ENCODE measurements around the gene POU2F2. TPM values are rescaled to one million over a fixed set of nuclear protein-coding genes. Genes with fewer than 3 reads are reported as not detected.

The POU2F2 gene
- 12.5 and 25.6 TPM in 2 replicates for total RNA-seq

DNA sequence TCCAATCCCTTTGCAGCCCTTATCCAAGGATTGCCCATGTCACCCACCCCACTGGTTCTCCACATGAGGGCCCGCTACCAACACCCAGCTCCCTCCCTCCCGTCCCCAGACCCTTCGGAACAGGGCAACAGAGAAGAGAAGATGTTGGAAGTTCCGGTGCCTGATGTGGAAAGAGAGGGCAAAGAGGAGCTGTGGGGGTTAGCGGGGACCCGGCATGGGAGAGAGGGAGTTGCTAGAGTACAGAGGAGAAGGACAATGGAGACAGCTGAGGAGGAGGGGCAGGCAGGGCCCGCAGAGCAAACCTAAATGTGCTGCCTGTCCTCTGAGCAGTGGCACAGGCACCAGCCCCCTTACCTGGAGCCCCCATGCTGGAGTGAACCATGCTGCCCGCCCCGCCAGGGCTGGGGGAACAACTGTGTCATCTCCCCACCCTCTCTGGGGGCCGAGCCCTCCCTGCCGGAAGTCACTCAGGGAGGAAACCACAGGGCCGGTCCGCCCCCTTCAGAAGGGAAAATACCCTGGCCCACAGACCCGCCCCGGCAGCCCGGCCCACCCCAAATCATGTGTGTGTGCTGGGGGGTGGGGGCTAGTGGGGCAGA is at the start of gene POU2F2:
POU2F2 (minus strand) TSS at position 417 of the 599 bp plus-strand sequence; CDS start at position 382, 35 bp downstream.

DNA sequence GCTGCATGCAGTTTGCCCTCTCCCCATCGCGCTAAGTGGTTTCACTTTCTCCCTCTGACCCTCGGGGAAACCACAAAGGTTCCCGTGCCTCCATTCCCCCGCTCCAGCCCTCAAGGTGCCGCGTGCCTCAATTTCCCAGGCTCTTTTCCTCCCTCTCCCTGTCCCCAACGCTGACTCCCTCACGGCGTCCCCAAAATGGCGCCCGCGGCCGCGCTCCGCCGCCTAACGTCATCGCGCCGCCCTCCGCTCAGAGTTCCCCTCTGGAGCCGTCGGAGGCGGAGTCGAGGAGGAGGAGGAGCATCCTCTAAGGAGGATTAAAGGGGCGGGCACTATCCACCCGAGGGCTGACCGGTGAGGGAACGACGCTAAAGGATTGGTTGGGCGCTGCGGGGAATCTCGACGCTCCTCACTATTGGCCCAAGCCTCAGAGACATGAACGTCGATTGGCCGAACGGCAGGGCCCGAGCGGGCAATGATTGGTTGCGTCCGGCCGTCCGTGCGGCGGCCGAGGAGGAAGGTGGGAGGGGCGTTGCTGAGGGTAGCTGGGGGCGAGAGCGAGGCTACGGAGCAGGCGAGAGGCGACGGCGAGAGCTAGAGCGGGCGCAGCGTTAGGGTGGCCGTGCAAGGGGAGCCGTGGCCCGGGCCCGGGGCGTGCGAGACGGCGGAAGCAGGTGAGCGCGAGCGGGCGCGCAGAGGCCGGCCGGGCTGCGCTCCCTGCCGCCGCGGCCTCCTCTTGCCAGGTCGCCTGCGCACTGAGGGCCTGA is 56.4 kb downstream of the POU2F2 start, which contains the start of gene ZNF574:
ZNF574 (plus strand) TSS at position 551 of the 764 bp plus-strand sequence. CDS start 2,441 bp downstream, outside the sequence.

DNA sequence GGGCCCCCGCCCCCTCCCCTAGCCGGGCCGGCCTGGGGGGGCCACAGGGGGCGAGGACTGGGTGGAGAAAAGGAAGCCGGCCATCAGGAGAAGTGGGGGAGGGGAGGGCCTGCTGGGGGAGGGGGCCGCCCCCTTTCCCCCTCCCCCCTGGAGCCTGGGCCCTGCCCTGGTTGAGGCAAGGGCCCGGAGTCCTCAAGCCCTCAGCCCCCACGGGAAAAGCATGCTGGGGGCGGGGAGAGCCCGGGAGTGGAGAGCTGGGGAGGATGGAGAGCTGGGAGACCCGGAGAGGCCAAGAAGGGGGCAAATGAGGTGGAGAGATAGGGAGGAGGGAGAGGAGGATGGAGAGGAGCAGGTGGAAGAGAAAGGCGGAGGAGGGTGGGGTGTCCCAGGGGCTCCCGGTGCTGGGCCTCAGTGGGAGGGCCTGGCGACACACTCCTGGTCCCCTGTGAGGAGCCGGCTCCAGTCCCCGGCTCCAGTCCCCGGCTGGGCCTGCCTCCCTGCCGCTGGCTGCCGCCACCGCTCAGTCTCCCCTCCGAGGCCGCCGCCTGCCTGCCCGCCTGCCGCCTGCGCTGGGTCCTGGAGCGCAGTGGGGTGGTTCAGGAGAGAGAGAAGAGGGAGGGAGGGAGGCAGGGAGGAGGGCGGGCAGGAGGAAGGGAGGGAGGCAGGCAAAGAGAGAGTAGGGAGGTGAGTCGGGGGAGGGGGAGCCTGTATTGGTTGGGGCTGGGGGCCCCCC is 62.5 kb downstream of the POU2F2 start, which contains the start of gene GRIK5:
GRIK5 (minus strand) TSS at position 588 of the 733 bp plus-strand sequence. CDS start 4,436 bp downstream, outside the sequence.

Other genes with a start within 250 kb of the POU2F2 start
- gene ARHGEF1, start 249.3 kb downstream of the POU2F2 start, total RNA-seq, result 91.3 and 104 TPM in 2 replicates
- gene ERFL, start 204.0 kb downstream of the POU2F2 start, total RNA-seq, result not detected in 2 replicates
- gene RABAC1, start 173.1 kb downstream of the POU2F2 start, total RNA-seq, result 177 and 245 TPM in 2 replicates
- 0.04 TPM in 1 of 2 replicates, not detected in the other for gene ATP1A3, start 138.2 kb downstream of the POU2F2 start, total RNA-seq
- gene GRIK5, start 62.2 kb downstream of the POU2F2 start, total RNA-seq, result 0.04 and 0.16 TPM in 2 replicates
- gene ZNF574, start 56.3 kb downstream of the POU2F2 start, total RNA-seq, result 15.0 and 18.9 TPM in 2 replicates
- 42.2 and 44.1 TPM in 2 replicates for gene DEDD2, start 85.2 kb upstream of the POU2F2 start, total RNA-seq
- gene ZNF526, start 87.9 kb upstream of the POU2F2 start, total RNA-seq, result 4.8 and 6.3 TPM in 2 replicates
- gene GSK3A, start 110.2 kb upstream of the POU2F2 start, total RNA-seq, result 22.4 and 22.7 TPM in 2 replicates
- 67.2 and 121 TPM in 2 replicates for gene ERF, start 122.7 kb upstream of the POU2F2 start, total RNA-seq
- 47.4 and 52.2 TPM in 2 replicates for gene CIC, start 136.8 kb upstream of the POU2F2 start, total RNA-seq
- 0.80 and 2.1 TPM in 2 replicates for gene PRR19, start 169.7 kb upstream of the POU2F2 start, total RNA-seq
- gene PAFAH1B3, start 170.2 kb upstream of the POU2F2 start, total RNA-seq, result 64.2 and 85.3 TPM in 2 replicates
- gene TMEM145, start 180.9 kb upstream of the POU2F2 start, total RNA-seq, result not detected in 2 replicates
- 7.3 and 13.6 TPM in 2 replicates for gene MEGF8, start 193.2 kb upstream of the POU2F2 start, total RNA-seq